ENCODE results near the gene TMEM125. TPM values are rescaled to one million over a fixed set of nuclear protein-coding genes. Genes with fewer than 3 reads are reported as not detected.
A peak's percentile ranks its signal among the peaks of the same experiment; 100 is the strongest.

TMEM125 gene
- total RNA-seq, 2 donors from 2014 or later: 0.18 TPM; not detected in 1

GRCh38 chr1:43267291-43267805 lies 2.4 kb upstream of the TMEM125 start:
- DNase-seq (ENCODE audit: low spot score in 2 of 2): no peak
- no peak for ATAC-seq
- H3K36me3 Mint-ChIP-seq: peaks cover 0 to 8% of the 10 kb centered on the region in 2 donors
- H3K9me3 Mint-ChIP-seq: peaks cover 0 to 6% of the 10 kb centered on the region in 2 donors
- H3K27ac Mint-ChIP-seq: no peak overlapping the region

- Mint-ChIP-seq H3K9me3 (peaks cover 0 to 6% of the 10 kb centered on the region in 2 donors), H3K36me3 (peaks cover 0 to 8% of the 10 kb centered on the region in 2 donors), H3K27ac (no peak overlapping the region)
- DNase-seq (ENCODE audit: low spot score in 2 of 2) (no peak), ATAC-seq (no peak)
Measured at GRCh38 chr1:43267818-43268425, 1.9 kb upstream of the TMEM125 start.

- peaks cover 12 to 13% of the 10 kb centered on the region in 2 donors for H3K9me3 Mint-ChIP-seq
- ATAC-seq (peak; percentile 13 to 15), DNase-seq (ENCODE audit: low spot score in 2 of 2) (peak in 1 of 2 donors; percentile 38)
- peak overlapping the region in 1 of 2 donors; percentile 58 for H3K27ac Mint-ChIP-seq
- H3K36me3 Mint-ChIP-seq: peaks cover 5 to 14% of the 10 kb centered on the region in 2 donors
Measured at GRCh38 chr1:43270421-43271095, 775 bp downstream of the TMEM125 start.

- Mint-ChIP-seq H3K9me3 (peaks cover 12 to 14% of the 10 kb centered on the region in 2 donors), H3K36me3 (peaks cover 5 to 14% of the 10 kb centered on the region in 2 donors), H3K27ac (peak overlapping the region in 1 of 2 donors; percentile 58)
- DNase-seq (ENCODE audit: low spot score in 2 of 2) (peak in 1 of 2 donors; percentile 37), ATAC-seq (peak in 1 of 2 donors; percentile 47)
Measured at GRCh38 chr1:43271186-43272118, 1.7 kb downstream of the TMEM125 start.

GRCh38 chr1:43272161-43272560 lies 2.4 kb downstream of the TMEM125 start:
- Mint-ChIP-seq H3K9me3 (peaks cover 12 to 14% of the 10 kb centered on the region in 2 donors), H3K36me3 (peaks cover 5 to 14% of the 10 kb centered on the region in 2 donors), H3K27ac (no peak overlapping the region)
- DNase-seq (ENCODE audit: low spot score in 2 of 2) (peak in 1 of 2 donors; percentile 33), ATAC-seq (no peak)

- peaks cover 12 to 14% of the 10 kb centered on the region in 2 donors for H3K9me3 Mint-ChIP-seq
- peaks cover 5 to 14% of the 10 kb centered on the region in 2 donors for H3K36me3 Mint-ChIP-seq
- DNase-seq (ENCODE audit: low spot score in 2 of 2): peak in 1 of 2 donors; percentile 50
- no peak for ATAC-seq
- H3K27ac Mint-ChIP-seq: no peak overlapping the region
Measured at GRCh38 chr1:43272576-43273571, 3.1 kb downstream of the TMEM125 start.

- ATAC-seq (no peak), DNase-seq (ENCODE audit: low spot score in 2 of 2) (peak in 1 of 2 donors; percentile 34)
- Mint-ChIP-seq H3K9me3 (peaks cover 12 to 14% of the 10 kb centered on the region in 2 donors), H3K27ac (no peak overlapping the region), H3K36me3 (peaks cover 5 to 14% of the 10 kb centered on the region in 2 donors)
Measured at GRCh38 chr1:43273708-43274107, 3.9 kb downstream of the TMEM125 start.

- Mint-ChIP-seq H3K9me3 (peaks cover 12 to 14% of the 10 kb centered on the region in 2 donors), H3K36me3 (peaks cover 5 to 14% of the 10 kb centered on the region in 2 donors), H3K27ac (peak overlapping the region; percentile 86 to 87)
- DNase-seq (ENCODE audit: low spot score in 2 of 2): peak; percentile 37 to 57
- ATAC-seq: peak; percentile 73 to 86
Measured at GRCh38 chr1:43274125-43274803, 4.5 kb downstream of the TMEM125 start.

GRCh38 chr1:43274804-43275180 lies 5.0 kb downstream of the TMEM125 start:
- no peak for ATAC-seq
- Mint-ChIP-seq H3K36me3 (peaks cover 5 to 14% of the 10 kb centered on the region in 2 donors), H3K27ac (peak overlapping the region; percentile 86 to 87), H3K9me3 (peaks cover 12 to 14% of the 10 kb centered on the region in 2 donors)
- peak in 1 of 2 donors; percentile 11 for DNase-seq (ENCODE audit: low spot score in 2 of 2)

- Mint-ChIP-seq H3K27ac (no peak overlapping the region), H3K9me3 (peaks cover 12 to 14% of the 10 kb centered on the region in 2 donors), H3K36me3 (peaks cover 5 to 14% of the 10 kb centered on the region in 2 donors)
- ATAC-seq: no peak
- peak in 1 of 2 donors; percentile 44 for DNase-seq (ENCODE audit: low spot score in 2 of 2)
Measured at GRCh38 chr1:43275826-43276620, 6.2 kb downstream of the TMEM125 start.

- DNase-seq (ENCODE audit: low spot score in 2 of 2) (peak in 1 of 2 donors; percentile 9), ATAC-seq (no peak)
- H3K27ac Mint-ChIP-seq: no peak overlapping the region
- peaks cover 12 to 14% of the 10 kb centered on the region in 2 donors for H3K9me3 Mint-ChIP-seq
- peaks cover 5 to 14% of the 10 kb centered on the region in 2 donors for H3K36me3 Mint-ChIP-seq
Measured at GRCh38 chr1:43276673-43277072, 6.9 kb downstream of the TMEM125 start.

GRCh38 chr1:43277116-43277876 lies 7.5 kb downstream of the TMEM125 start:
- Mint-ChIP-seq H3K27ac (no peak overlapping the region), H3K36me3 (peaks cover 5 to 14% of the 10 kb centered on the region in 2 donors), H3K9me3 (peaks cover 12 to 14% of the 10 kb centered on the region in 2 donors)
- DNase-seq (ENCODE audit: low spot score in 2 of 2) (no peak), ATAC-seq (no peak)

- peak overlapping the region in 1 of 2 donors; percentile 68 for H3K27ac Mint-ChIP-seq
- H3K36me3 Mint-ChIP-seq: peaks cover 5 to 12% of the 10 kb centered on the region in 2 donors
- H3K9me3 Mint-ChIP-seq: peaks cover 11 to 14% of the 10 kb centered on the region in 2 donors
- no peak for DNase-seq (ENCODE audit: low spot score in 2 of 2)
- ATAC-seq: no peak
Measured at GRCh38 chr1:43279161-43279560, 9.4 kb downstream of the TMEM125 start.
